OCI-M2 (cell line): ENCODE results near the gene PRKCH.

ENCODE experiments used
- DNase-seq: peaks from one replicate; lab custom pipeline; 2025; ENCODE audit not compliant: unreplicated experiment; lab: John Stamatoyannopoulos, UW

Gene PRKCH

GRCh38 chr14:61510736-61511557 lies 189.6 kb downstream of the PRKCH start:
- DNase-seq = no peak

- no peak for DNase-seq
Observed at GRCh38 chr14:61511558-61511948, 190.2 kb downstream of the PRKCH start.

GRCh38 chr14:61512026-61512834 lies 190.9 kb downstream of the PRKCH start:
- DNase-seq = no peak

GRCh38 chr14:61513986-61514830 lies 192.8 kb downstream of the PRKCH start:
- no peak for DNase-seq

- DNase-seq = no peak
Observed at GRCh38 chr14:61514927-61515326, 193.5 kb downstream of the PRKCH start.

GRCh38 chr14:61515436-61516117 lies 194.2 kb downstream of the PRKCH start:
- DNase-seq = no peak

GRCh38 chr14:61516118-61516743 lies 194.9 kb downstream of the PRKCH start:
- no peak for DNase-seq

GRCh38 chr14:61516964-61517653 lies 195.7 kb downstream of the PRKCH start:
- no peak for DNase-seq

GRCh38 chr14:61517911-61518384 lies 196.6 kb downstream of the PRKCH start:
- no peak for DNase-seq

GRCh38 chr14:61518403-61518802 lies 197.0 kb downstream of the PRKCH start:
- DNase-seq = no peak

GRCh38 chr14:61519106-61519505 lies 197.7 kb downstream of the PRKCH start:
- DNase-seq = no peak

- no peak for DNase-seq
Observed at GRCh38 chr14:61519735-61520134, 198.4 kb downstream of the PRKCH start.

- DNase-seq = no peak
Observed at GRCh38 chr14:61520576-61520975, 199.2 kb downstream of the PRKCH start.

GRCh38 chr14:61521773-61522172 lies 200.4 kb downstream of the PRKCH start:
- no peak for DNase-seq

GRCh38 chr14:61523751-61524150 lies 202.4 kb downstream of the PRKCH start:
- no peak for DNase-seq

- no peak for DNase-seq
Observed at GRCh38 chr14:61524211-61524806, 202.9 kb downstream of the PRKCH start.

- DNase-seq = no peak
Observed at GRCh38 chr14:61524936-61525292, 203.5 kb downstream of the PRKCH start.

- no peak for DNase-seq
Observed at GRCh38 chr14:61525293-61526011, 204.1 kb downstream of the PRKCH start.
